Transverse colon (tissue), 4 donors: ENCODE data around the gene PIEZO1. TPM values are rescaled to one million over a fixed set of nuclear protein-coding genes. Genes with fewer than 3 reads are reported as not detected.

Source experiments
- DNase-seq: peaks from one replicate; pipeline ENCODE4 v3.0.0-alpha.2; 2019
- H3K27ac ChIP-seq, 4 donors: fragments of 200-600 bp; sonication (generic); 2 replicates each; pipeline ENCODE4 v1.5.1; 2016 to 2018; ENCODE audit warnings: inconsistent platforms in 4 of 4
- H3K27me3 ChIP-seq: fragments of 200-600 bp; sonication (generic); 2 replicates; pipeline ENCODE4 v1.5.1; 2017; ENCODE audit warnings: inconsistent platforms
- H3K36me3 ChIP-seq, 4 donors: fragments of 200-600 bp; sonication (generic); 2 replicates each; pipeline ENCODE4 v1.5.1; 2017 to 2019; ENCODE audit warnings: inconsistent platforms in 4 of 4
- H3K4me1 ChIP-seq, 4 donors: fragments of 200-600 bp; sonication (generic); 2 replicates each; pipeline ENCODE4 v1.5.1; 2017 to 2020; ENCODE audit warnings: inconsistent platforms in 4 of 4
- H3K4me3 ChIP-seq, 4 donors: fragments of 200-600 bp; sonication (generic); 1 replicate in 1 of 4; 2 replicates in 3 of 4; pipeline versions ENCODE4 v1.5.1 to v1.6.1; 2017 to 2019; ENCODE audit warnings: inconsistent platforms in 4 of 4
- H3K9me3 ChIP-seq, 2 donors: fragments of 200-600 bp; sonication (generic); 2 replicates each; pipeline ENCODE4 v1.5.1; 2017 to 2019; ENCODE audit warnings: inconsistent platforms in 2 of 2
- EP300 ChIP-seq: sonication (generic); formaldehyde crosslinking; IDR thresholded peaks from one replicate; pipeline ENCODE4 v1.6.1; 2017; ENCODE audit warnings: antibody characterized with exemption, low read depth
- POLR2A ChIP-seq: fragments of 450-650 bp; IDR thresholded peaks from one replicate; pipeline ENCODE4 v1.6.1; 2016; ENCODE audit warnings: antibody characterized with exemption, mild to moderate bottlenecking, moderate library complexity
- POLR2AphosphoS5 ChIP-seq, 3 donors: sonication (generic); formaldehyde crosslinking; IDR thresholded peaks; one replicate each; pipeline ENCODE4 v1.6.1; 2016; ENCODE audit warnings: antibody characterized with exemption in 3 of 3
- WGBS, 2 donors: methylation state at CpG; one replicate each; pipeline ENCODE4 v1.1.5; 2018; ENCODE audit warnings: low coverage in 1 of 2; 5-methylcytosine and 5-hydroxymethylcytosine counted together
- in situ Hi-C, 4 donors: fragments of 200-750 bp; cut with MboI; loops; one replicate each; pipeline versions ENCODE4 v1.15.0 to v1.15.1; 2017; ENCODE audit warnings: low sequenced_read_pairs in 3 of 4, low pct_ligation_motif_present in 1 of 4, low pct_unique_long_range_greater_than_20kb in 1 of 4
- intact Hi-C: fragments of 100-400 bp; cut with DNase I; formaldehyde crosslinking; loops from one replicate; pipeline ENCODE4 v1.15.1; 2023; ENCODE audit warnings: low total_unique reads
- total RNA-seq, 4 donors: library from RNA; depleted of rRNA; stranded (reverse); fragments of >200 nt; gene quantifications; one replicate each; pipeline ENCODE4 v1.1.0, GENCODE V29; 2016
- TF ChIP-seq, protein P1 (sequence below), 5 experiments: fragments of 200-600 bp in 3 of 5; fragments of 450-650 bp in 2 of 5; sonication (generic) in 3 of 5; IDR thresholded peaks; 1 replicate in 2 of 5; 2 replicates in 3 of 5; pipeline ENCODE4 v1.5.1; 2016 to 2017; ENCODE audit warnings: antibody characterized with exemption in 5 of 5, inconsistent platforms in 3 of 5, mild to moderate bottlenecking in 2 of 5, moderate library complexity in 1 of 5

Gene PIEZO1
- total RNA-seq, 4 donors from 2014 or later, result 133 to 546 (median 179) TPM

DNA sequence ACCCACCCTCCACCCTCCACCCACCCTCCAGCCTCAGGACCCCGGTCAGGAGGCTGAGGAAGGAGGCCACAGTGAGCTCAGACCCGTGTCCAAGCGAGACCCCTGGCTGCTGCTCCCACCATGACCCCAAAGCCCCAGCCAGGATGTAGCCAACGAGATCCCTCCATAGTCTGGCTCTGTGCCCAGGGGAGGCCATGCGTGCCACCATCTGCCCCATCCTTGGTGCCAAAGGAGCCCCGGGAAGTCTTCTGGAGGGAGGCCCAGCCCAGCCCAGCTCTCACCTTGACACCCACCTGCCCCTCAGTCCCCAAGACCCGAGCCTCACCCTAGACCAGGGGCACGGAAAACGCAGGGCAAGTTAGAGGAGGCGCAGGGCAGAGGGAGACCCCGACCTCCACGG is 34.2 kb downstream of the PIEZO1 start:
- Histone ChIP-seq H3K27ac (no peak overlapping the region), H3K36me3 (no peaks in the 10 kb centered on the region), H3K9me3 (no peaks in the 10 kb centered on the region), H3K4me3 (no peak overlapping the region), H3K27me3 (no peaks in the 10 kb centered on the region), H3K4me1 (peaks cover 12 to 24% (median 16%) of the 10 kb centered on the region in 4 donors)
- TF ChIP-seq POLR2AphosphoS5 (IDR thresholded peaks at IDR 0.05), result no peak
- TF ChIP-seq, protein P1, sequence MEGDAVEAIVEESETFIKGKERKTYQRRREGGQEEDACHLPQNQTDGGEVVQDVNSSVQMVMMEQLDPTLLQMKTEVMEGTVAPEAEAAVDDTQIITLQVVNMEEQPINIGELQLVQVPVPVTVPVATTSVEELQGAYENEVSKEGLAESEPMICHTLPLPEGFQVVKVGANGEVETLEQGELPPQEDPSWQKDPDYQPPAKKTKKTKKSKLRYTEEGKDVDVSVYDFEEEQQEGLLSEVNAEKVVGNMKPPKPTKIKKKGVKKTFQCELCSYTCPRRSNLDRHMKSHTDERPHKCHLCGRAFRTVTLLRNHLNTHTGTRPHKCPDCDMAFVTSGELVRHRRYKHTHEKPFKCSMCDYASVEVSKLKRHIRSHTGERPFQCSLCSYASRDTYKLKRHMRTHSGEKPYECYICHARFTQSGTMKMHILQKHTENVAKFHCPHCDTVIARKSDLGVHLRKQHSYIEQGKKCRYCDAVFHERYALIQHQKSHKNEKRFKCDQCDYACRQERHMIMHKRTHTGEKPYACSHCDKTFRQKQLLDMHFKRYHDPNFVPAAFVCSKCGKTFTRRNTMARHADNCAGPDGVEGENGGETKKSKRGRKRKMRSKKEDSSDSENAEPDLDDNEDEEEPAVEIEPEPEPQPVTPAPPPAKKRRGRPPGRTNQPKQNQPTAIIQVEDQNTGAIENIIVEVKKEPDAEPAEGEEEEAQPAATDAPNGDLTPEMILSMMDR (IDR thresholded peaks at IDR 0.05), result no peak
- WGBS, 2 donors, result 85% methylated on average over 9 of the region's 12 CpGs; no CpG with 5 or more reads in 1 of the 2 donors
- in situ Hi-C loops (no loop called here), intact Hi-C loops (no loop called here)
- no peak for DNase-seq

DNA sequence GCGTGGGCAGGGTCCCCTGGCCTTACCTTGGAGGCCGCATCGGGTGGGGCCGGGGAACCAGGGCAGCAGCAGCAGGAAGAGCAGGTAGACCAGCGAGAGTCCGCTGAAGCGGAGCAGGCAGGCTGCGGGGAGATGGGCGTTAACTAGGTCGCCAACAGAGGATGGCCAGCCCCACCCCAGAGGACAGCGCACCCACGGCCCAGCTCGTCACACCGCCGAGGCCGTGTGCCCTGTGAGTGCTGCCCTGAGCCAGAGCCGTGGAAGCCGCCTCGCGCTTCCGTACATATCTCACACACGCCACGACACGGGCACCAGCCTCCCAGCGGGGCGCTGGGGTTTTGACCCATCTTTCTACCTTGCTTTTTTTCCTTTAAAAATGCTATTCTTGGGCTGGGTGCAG is 35.7 kb downstream of the PIEZO1 start:
- intact Hi-C loops (no loop called here), in situ Hi-C loops (loop anchor here in 1 of 4 donors (25.0 kb wide), 1 partner anchor 463 kb away; the partner anchor contains the start of genes SLC22A31 and ZNF778)
- no peak for DNase-seq
- Histone ChIP-seq H3K36me3 (no peaks in the 10 kb centered on the region), H3K27ac (no peak overlapping the region), H3K4me3 (no peak overlapping the region), H3K4me1 (peaks cover 16 to 31% (median 22%) of the 10 kb centered on the region in 4 donors), H3K9me3 (no peaks in the 10 kb centered on the region), H3K27me3 (no peaks in the 10 kb centered on the region)
- TF ChIP-seq EP300, result no peak
- TF ChIP-seq POLR2A, result no peak
- TF ChIP-seq, protein P1 (IDR thresholded peaks at IDR 0.05), result no peak
- TF ChIP-seq POLR2AphosphoS5 (IDR thresholded peaks at IDR 0.05), result no peak
- 92% methylated on average over 26 of the region's 26 CpGs; no CpG with 5 or more reads in 1 of the 2 donors for WGBS, 2 donors

DNA sequence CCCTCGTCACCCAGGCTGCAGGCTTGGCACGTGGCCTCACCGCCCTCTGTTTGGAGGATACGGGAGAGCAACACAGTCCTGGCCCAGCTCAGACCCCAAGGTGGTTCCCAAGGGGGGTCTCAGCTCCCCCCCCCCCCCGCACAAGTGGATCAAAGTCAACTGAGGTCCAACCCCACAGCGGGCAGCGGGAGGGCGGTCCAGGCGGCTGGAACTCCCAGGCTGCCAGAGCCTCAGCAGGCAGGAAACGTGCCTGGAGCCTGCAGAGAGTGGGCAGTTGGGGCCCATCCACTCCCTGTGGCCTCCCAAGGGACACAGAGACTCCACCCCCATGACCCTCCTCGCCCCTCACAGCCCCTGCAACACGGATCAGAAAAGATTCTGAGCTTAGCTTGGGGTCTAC is 36.7 kb downstream of the PIEZO1 start:
- DNase-seq, result no peak
- no peak overlapping the region for H3K4me3 ChIP-seq
- in situ Hi-C loops, result loop anchor here in 1 of 4 donors (25.0 kb wide), 1 partner anchor 464 kb away; the partner anchor contains the start of genes SLC22A31 and ZNF778
- no peaks in the 10 kb centered on the region for H3K9me3 ChIP-seq
- TF ChIP-seq, protein P1 (IDR thresholded peaks at IDR 0.05), result no peak
- TF ChIP-seq POLR2A, result no peak
- TF ChIP-seq EP300, result no peak
- TF ChIP-seq POLR2AphosphoS5 (IDR thresholded peaks at IDR 0.05), result no peak
- intact Hi-C loops, result no loop called here
- 75% methylated on average over 11 of the region's 12 CpGs; no CpG with 5 or more reads in 1 of the 2 donors for WGBS, 2 donors
- no peak overlapping the region for H3K27ac ChIP-seq
- no peaks in the 10 kb centered on the region for H3K27me3 ChIP-seq
- no peaks in the 10 kb centered on the region for H3K36me3 ChIP-seq
- peaks cover 21 to 33% (median 30%) of the 10 kb centered on the region in 4 donors for H3K4me1 ChIP-seq

DNA sequence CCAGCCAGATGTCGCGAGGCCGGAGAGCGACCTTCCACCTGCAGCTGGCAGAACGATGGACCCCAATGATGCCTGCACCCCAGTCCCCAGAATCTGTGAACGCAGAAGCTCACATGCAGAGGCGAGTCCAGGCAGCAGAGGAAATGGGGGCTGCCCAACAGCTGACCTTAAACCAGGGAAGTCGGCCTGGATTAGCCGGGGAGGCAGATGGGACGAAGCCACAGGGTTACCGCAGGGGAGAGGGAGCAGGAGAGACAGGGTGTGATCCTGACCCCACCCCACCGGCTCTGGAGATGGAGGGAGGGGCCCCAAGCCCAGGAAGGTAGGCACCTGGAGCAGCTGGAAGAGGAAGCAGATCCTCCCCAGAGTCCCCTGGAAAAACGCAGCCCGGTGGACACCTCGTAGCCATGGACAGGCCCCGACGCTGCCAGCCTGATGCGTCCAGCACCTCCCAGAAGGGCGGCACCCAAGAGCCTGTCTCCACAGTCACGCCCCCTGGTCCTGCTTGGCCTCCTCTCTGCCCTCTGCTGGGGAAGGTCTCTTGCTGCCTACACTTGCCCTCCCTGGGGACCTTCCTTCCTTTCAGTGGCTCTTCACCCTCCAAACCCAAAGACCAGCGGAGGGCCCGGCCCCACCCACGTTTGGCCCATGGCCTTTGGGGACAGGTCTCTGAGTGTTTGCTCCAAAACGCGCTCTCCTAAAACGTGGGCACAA is 37.3 kb downstream of the PIEZO1 start:
- H3K36me3 ChIP-seq, result no peaks in the 10 kb centered on the region
- WGBS, 2 donors, result 69% methylated on average over 26 of the region's 26 CpGs; no CpG with 5 or more reads in 1 of the 2 donors
- peak overlapping the region; percentile 4 to 83 (median 62) for H3K27ac ChIP-seq
- H3K4me1 ChIP-seq, result peaks cover 21 to 35% (median 31%) of the 10 kb centered on the region in 4 donors
- H3K4me3 ChIP-seq, result no peak overlapping the region
- intact Hi-C loops (no loop called here), in situ Hi-C loops (loop anchor here in 1 of 4 donors (25.0 kb wide), 1 partner anchor 465 kb away; the partner anchor contains the start of genes SLC22A31 and ZNF778)
- H3K9me3 ChIP-seq, result no peaks in the 10 kb centered on the region
- no peaks in the 10 kb centered on the region for H3K27me3 ChIP-seq
- no peak for TF ChIP-seq POLR2A
- TF ChIP-seq, protein P1 (IDR thresholded peaks at IDR 0.05), result peak; percentile 13 to 55 (median 47)
- no peak for TF ChIP-seq POLR2AphosphoS5 (IDR thresholded peaks at IDR 0.05)
- DNase-seq, result peak; percentile 68
